HCT116 (cell line): ENCODE data around the gene PYGB. TPM values are rescaled to one million over a fixed set of nuclear protein-coding genes. Genes with fewer than 3 reads are reported as not detected.

Source experiments
- total RNA-seq: library from RNA; stranded (reverse); gene quantifications from one replicate; pipeline ENCODE4 v1.2.1, GENCODE V29; 2021; ENCODE audit not compliant: unreplicated experiment

The PYGB gene
- total RNA-seq, 1 experiment from 2014 or later: 87.8 TPM

Other genes with a start within 250 kb of the PYGB start
- 0.27 TPM for gene ACSS1, start 189.9 kb upstream of the PYGB start, total RNA-seq
- not detected for gene VSX1, start 165.9 kb upstream of the PYGB start, total RNA-seq
- 89.2 TPM for gene ENTPD6, start 52.4 kb upstream of the PYGB start, total RNA-seq
- gene ABHD12, start 142.8 kb downstream of the PYGB start, total RNA-seq: 31.7 TPM
- gene GINS1, start 159.6 kb downstream of the PYGB start, total RNA-seq: 30.4 TPM